Endodermal cell (in vitro differentiated cells): Measurements from ENCODE around the gene TBC1D1. TPM values are rescaled to one million over a fixed set of nuclear protein-coding genes. Genes with fewer than 3 reads are reported as not detected.

Experiments
- DNase-seq: peaks from one replicate; pipeline ENCODE4 v3.0.0-alpha.2; 2017
- H3K27ac ChIP-seq: 2 replicates; pipeline ENCODE4 v1.5.1; 2013; ENCODE audit warnings: mild to moderate bottlenecking, low read depth, low read length, moderate library complexity
- H3K27me3 ChIP-seq: 2 replicates; pipeline ENCODE4 v1.6.1; 2013; ENCODE audit warnings: mild to moderate bottlenecking, low read length, moderate library complexity; ENCODE audit not compliant: insufficient read depth, control insufficient read depth, poor library complexity, severe bottlenecking
- H3K36me3 ChIP-seq: 2 replicates; pipeline ENCODE4 v1.7.0; 2013; ENCODE audit warnings: mild to moderate bottlenecking, low read length, moderate library complexity; ENCODE audit not compliant: control insufficient read depth, insufficient read depth
- H3K4me1 ChIP-seq: one replicate; pipeline ENCODE4 v1.7.0; 2013; ENCODE audit warnings: low read length; ENCODE audit not compliant: control insufficient read depth, insufficient read depth
- H3K4me3 ChIP-seq: 2 replicates; pipeline ENCODE4 v1.5.1; 2013; ENCODE audit warnings: mild to moderate bottlenecking, low read length, moderate library complexity
- H3K9ac ChIP-seq: 2 replicates; pipeline ENCODE4 v1.6.1; 2013; ENCODE audit warnings: mild to moderate bottlenecking, low read length, moderate library complexity; ENCODE audit not compliant: poor library complexity, severe bottlenecking; ENCODE audit errors: extremely low read depth
- H3K9me3 ChIP-seq: 2 replicates; pipeline ENCODE4 v1.6.1; 2013; ENCODE audit warnings: mild to moderate bottlenecking, low read length, moderate library complexity; ENCODE audit not compliant: control insufficient read depth
- H3K27ac Mint-ChIP-seq: 2 replicates; pipeline ENCODE4 v1.8.0; 2020; ENCODE audit warnings: mixed read lengths
- H3K27me3 Mint-ChIP-seq: 2 replicates; pipeline ENCODE4 v1.8.0; 2021; ENCODE audit warnings: mild to moderate bottlenecking, mixed read lengths; ENCODE audit not compliant: insufficient read depth
- H3K36me3 Mint-ChIP-seq: 2 replicates; pipeline ENCODE4 v1.8.0; 2020; ENCODE audit warnings: low read depth, mixed read lengths
- H3K4me1 Mint-ChIP-seq: 2 replicates; pipeline ENCODE4 v1.8.0; 2020; ENCODE audit warnings: mixed read lengths
- H3K4me3 Mint-ChIP-seq: 2 replicates; pipeline ENCODE4 v1.8.0; 2020; ENCODE audit warnings: mild to moderate bottlenecking, moderate library complexity, mixed read lengths
- H3K9me3 Mint-ChIP-seq: 2 replicates; pipeline ENCODE4 v1.8.0; 2020; ENCODE audit warnings: mild to moderate bottlenecking, mixed read lengths
- CTCF ChIP-seq: fragments of 200-600 bp; sonication (generic); conservative IDR thresholded peaks from 2 replicates; pipeline ENCODE4 v1.5.0; 2021; ENCODE audit warnings: antibody characterized with exemption, mild to moderate bottlenecking
- WGBS, 2 experiments: methylation state at CpG; one replicate each; pipeline versions ENCODE4 v1.1.5 to v1.1.7; 2013; ENCODE audit warnings: missing lambda C conversion rate in 2 of 2, mixed read lengths in 1 of 2; ENCODE audit not compliant: insufficient coverage in 1 of 2, insufficient read length in 1 of 2; 5-methylcytosine and 5-hydroxymethylcytosine counted together
- total RNA-seq, 2 donors: library from RNA; stranded (reverse); fragmentation: NEBNext Ultra II Directional in 1 of 2; extraction: Animal tissue kit (Norgen Biotek cat#: 25700) in 1 of 2; gene quantifications; 2 replicates in 1 of 2; 3 replicates in 1 of 2; pipeline ENCODE4 v1.2.1, GENCODE V29; 2021

Gene TBC1D1
- total RNA-seq, 2 donors from 2014 or later: 110 to 122 TPM

- no peak overlapping the region for H3K4me3 Mint-ChIP-seq
- H3K9me3 ChIP-seq: no peaks in the 10 kb centered on the region
- no peaks in the 10 kb centered on the region for H3K4me1 ChIP-seq
- TF ChIP-seq CTCF: no peak
- H3K27me3 Mint-ChIP-seq: no peaks in the 10 kb centered on the region
- H3K36me3 Mint-ChIP-seq: peaks cover 36% of the 10 kb centered on the region
- H3K9ac ChIP-seq: no peak overlapping the region
- no peak overlapping the region for H3K4me3 ChIP-seq
- no peaks in the 10 kb centered on the region for H3K9me3 Mint-ChIP-seq
- no peaks in the 10 kb centered on the region for H3K27me3 ChIP-seq
- no peak overlapping the region for H3K27ac ChIP-seq
- DNase-seq: no peak
- H3K36me3 ChIP-seq: peaks cover 48% of the 10 kb centered on the region
- peaks cover 2% of the 10 kb centered on the region for H3K4me1 Mint-ChIP-seq
- H3K27ac Mint-ChIP-seq: no peak overlapping the region
- WGBS, 2 experiments: 90 to 94% methylated on average over 8 to 15 of the region's 15 CpGs
Observed at GRCh38 chr4:38049545-38050170, 158.8 kb downstream of the TBC1D1 start.

- DNase-seq: no peak
- Histone ChIP-seq H3K9ac (no peak overlapping the region), H3K27me3 (no peaks in the 10 kb centered on the region), H3K9me3 (no peaks in the 10 kb centered on the region), H3K4me1 (no peaks in the 10 kb centered on the region), H3K36me3 (peaks cover 41% of the 10 kb centered on the region), H3K27ac (no peak overlapping the region), H3K4me3 (no peak overlapping the region)
- 82 to 97% methylated on average over 7 to 10 of the region's 10 CpGs for WGBS, 2 experiments
- Mint-ChIP-seq H3K27me3 (no peaks in the 10 kb centered on the region), H3K36me3 (peaks cover 41% of the 10 kb centered on the region), H3K9me3 (no peaks in the 10 kb centered on the region), H3K4me1 (peaks cover 2% of the 10 kb centered on the region), H3K27ac (no peak overlapping the region), H3K4me3 (no peak overlapping the region)
- no peak for TF ChIP-seq CTCF
Observed at GRCh38 chr4:38050560-38051350, 159.9 kb downstream of the TBC1D1 start.

- H3K27me3 Mint-ChIP-seq: no peaks in the 10 kb centered on the region
- Histone ChIP-seq H3K9me3 (no peaks in the 10 kb centered on the region), H3K4me3 (no peak overlapping the region), H3K4me1 (no peaks in the 10 kb centered on the region), H3K27me3 (no peaks in the 10 kb centered on the region), H3K27ac (no peak overlapping the region), H3K36me3 (peaks cover 37% of the 10 kb centered on the region), H3K9ac (no peak overlapping the region)
- 75 to 89% methylated on average over 5 to 8 of the region's 8 CpGs for WGBS, 2 experiments
- H3K4me1 Mint-ChIP-seq: no peaks in the 10 kb centered on the region
- peak overlapping the region; percentile 84 for H3K27ac Mint-ChIP-seq
- DNase-seq: peak; percentile 72
- no peaks in the 10 kb centered on the region for H3K9me3 Mint-ChIP-seq
- H3K4me3 Mint-ChIP-seq: no peak overlapping the region
- TF ChIP-seq CTCF: peak; percentile 45
- H3K36me3 Mint-ChIP-seq: peaks cover 50% of the 10 kb centered on the region
Observed at GRCh38 chr4:38055566-38055965, 164.7 kb downstream of the TBC1D1 start.
